B cell (primary cell): ENCODE measurements around the gene DOCK7. TPM values are rescaled to one million over a fixed set of nuclear protein-coding genes. Genes with fewer than 3 reads are reported as not detected.
"Not testable (repeated sequence)": the region's sequence is repeated elsewhere in the genome, so short reads cannot be mapped to it uniquely, and the experiment has no call there.

Experiments used
- ATAC-seq: fragments of 200-7000 bp; cut with Tn5 transposase; one replicate; pipeline ENCODE4 v1.10.0; 2021; ENCODE audit warnings: low read depth, mild to moderate bottlenecking, moderate number of reproducible peaks, moderate library complexity
- CTCF ChIA-PET: fragments of 350-600 bp; sonication (Branson Sonifier 250); formaldehyde crosslinking; loops from one replicate; lab custom pipeline; 2021; ENCODE audit warnings: antibody characterized with exemption, inconsistent platforms; lab: Charles Lee
- POLR2A ChIA-PET: fragments of 350-600 bp; sonication (Branson Sonifier 250); formaldehyde crosslinking; loops from one replicate; lab custom pipeline; 2021; ENCODE audit warnings: antibody characterized with exemption; lab: Charles Lee
- DNase-seq: peaks from one replicate; pipeline ENCODE4 v3.0.0; 2013
- H2AFZ ChIP-seq: 2 replicates; pipeline ENCODE4 v1.6.1; 2012; ENCODE audit warnings: mild to moderate bottlenecking, low read depth, low read length; ENCODE audit not compliant: insufficient read depth, poor library complexity, severe bottlenecking
- H3K27ac ChIP-seq, 2 donors: 1 replicate in 1 of 2; 2 replicates in 1 of 2; pipeline ENCODE4 v1.5.1; 2012 to 2013; ENCODE audit warnings: low read length in 2 of 2, mild to moderate bottlenecking in 2 of 2, moderate library complexity in 1 of 2
- H3K27me3 ChIP-seq, 4 experiments: fragments of 200-600 bp in 1 of 4; sonication (generic) in 1 of 4; replicated peaks in 1 of 4; 1 replicate in 2 of 4; 2 replicates in 2 of 4; pipeline versions ENCODE4 v1.6.1 to v1.7.0; 2013 to 2016; ENCODE audit warnings: low read length in 3 of 4, mild to moderate bottlenecking in 2 of 4, mixed read lengths in 1 of 4, moderate library complexity in 1 of 4; ENCODE audit not compliant: insufficient read depth in 4 of 4, control insufficient read depth in 3 of 4; ENCODE audit errors: control extremely low read depth in 1 of 4
- H3K36me3 ChIP-seq, 2 experiments: replicated peaks in 1 of 2; 1 replicate in 1 of 2; 2 replicates in 1 of 2; pipeline versions ENCODE4 v1.6.1 to v1.7.1; 2013; ENCODE audit warnings: low read length in 1 of 2; ENCODE audit not compliant: insufficient read depth in 2 of 2, control insufficient read depth in 1 of 2; ENCODE audit errors: control extremely low read depth in 1 of 2, extremely low read depth in 1 of 2
- H3K4me1 ChIP-seq, 2 donors: fragments of 200-600 bp in 1 of 2; sonication (generic) in 1 of 2; 1 replicate in 1 of 2; 2 replicates in 1 of 2; pipeline versions ENCODE4 v1.5.1 to v1.6.1; 2013 to 2017; ENCODE audit warnings: low read length in 2 of 2; ENCODE audit not compliant: control insufficient read depth in 2 of 2, insufficient read depth in 2 of 2
- H3K4me2 ChIP-seq: replicated peaks from 2 replicates; pipeline ENCODE3; 2012; ENCODE audit warnings: mild to moderate bottlenecking, low read depth, low read length; ENCODE audit not compliant: poor library complexity, severe bottlenecking
- H3K4me3 ChIP-seq, 5 experiments: fragments of 200-600 bp in 1 of 5; sonication (generic) in 1 of 5; 1 replicate in 3 of 5; 2 replicates in 2 of 5; pipeline versions ENCODE4 v1.5.1 to v1.7.0; 2011 to 2016; ENCODE audit warnings: low read length in 4 of 5, mild to moderate bottlenecking in 4 of 5, low read depth in 2 of 5, control low read depth in 1 of 5, moderate library complexity in 1 of 5; ENCODE audit not compliant: insufficient read depth in 1 of 5; ENCODE audit errors: control extremely low read depth in 1 of 5, extremely low read depth in 1 of 5
- H3K79me2 ChIP-seq: fragments of 200-600 bp; sonication (generic); one replicate; pipeline ENCODE4 v1.6.0; 2016; ENCODE audit warnings: low read length; ENCODE audit not compliant: control insufficient read depth, insufficient read depth
- H3K9ac ChIP-seq: fragments of 200-600 bp; sonication (generic); 2 replicates; pipeline ENCODE4 v1.6.1; 2017; ENCODE audit warnings: mild to moderate bottlenecking, low read length, moderate library complexity
- H3K9me3 ChIP-seq, 3 donors: one replicate each; pipeline versions ENCODE4 v1.6.1 to v1.7.1; 2013; ENCODE audit warnings: low read length in 2 of 3; ENCODE audit not compliant: control insufficient read depth in 2 of 3, insufficient read depth in 1 of 3; ENCODE audit errors: control extremely low read depth in 1 of 3
- H4K20me1 ChIP-seq: 2 replicates; pipeline ENCODE4 v1.6.0; 2012; ENCODE audit warnings: mild to moderate bottlenecking, low read length; ENCODE audit not compliant: insufficient read depth, control insufficient read depth, poor library complexity, severe bottlenecking
- H3K27ac Mint-ChIP-seq: one replicate; pipeline ENCODE4 v1.8.0; 2021; ENCODE audit warnings: mixed read lengths
- H3K27me3 Mint-ChIP-seq: one replicate; pipeline ENCODE4 v1.8.0; 2021; ENCODE audit warnings: mixed read lengths
- H3K4me1 Mint-ChIP-seq: one replicate; pipeline ENCODE4 v1.8.0; 2021; ENCODE audit warnings: mixed read lengths
- H3K4me3 Mint-ChIP-seq: one replicate; pipeline ENCODE4 v1.8.0; 2021; ENCODE audit warnings: mixed read lengths
- H3K9me3 Mint-ChIP-seq: one replicate; pipeline ENCODE4 v1.8.0; 2022; ENCODE audit warnings: mixed read lengths; ENCODE audit not compliant: insufficient read depth
- EZH2 ChIP-seq: IDR thresholded peaks from 2 replicates; pipeline ENCODE4 v1.6.1; 2012; ENCODE audit warnings: borderline replicate concordance, low read depth, mild to moderate bottlenecking, moderate library complexity, low read length; ENCODE audit not compliant: insufficient read depth, poor library complexity, severe bottlenecking
- WGBS: methylation state at CpG from one replicate; pipeline ENCODE4 v1.1.5; 2013; ENCODE audit warnings: missing lambda C conversion rate; ENCODE audit not compliant: insufficient coverage; 5-methylcytosine and 5-hydroxymethylcytosine counted together
- intact Hi-C: fragments of 100-400 bp; cut with micrococcal nuclease; formaldehyde crosslinking; loops from one replicate; pipeline ENCODE4 v1.10.0; 2022
- polyA plus RNA-seq: library from polyadenylated mRNA; depleted of rRNA; stranded (reverse); fragments of >200 nt; gene quantifications from 2 replicates; pipeline ENCODE4 v1.2.3, GENCODE V29; 2012
- total RNA-seq, 2 donors: library from RNA; stranded (reverse); fragments of 120-200 nt in 1 of 2; gene quantifications; 1 replicate in 1 of 2; 2 replicates in 1 of 2; pipeline versions ENCODE4 v1.2.3 to v1.2.4, GENCODE V29; 2013 to 2022
- TF ChIP-seq, protein P1 (sequence below): fragments of 200-600 bp; IDR thresholded peaks from one replicate; pipeline ENCODE4 v1.8.0; 2022; ENCODE audit warnings: antibody characterized with exemption, mild to moderate bottlenecking

Gene DOCK7
- total and polyA plus RNA-seq, 2 donors (not counting 1 experiment from before 2014, with no cell fraction given), result 3.6 to 20.5 TPM

- peak; percentile 56 for DNase-seq
- Histone ChIP-seq H3K9ac (no peak overlapping the region), H4K20me1 (no peaks in the 10 kb centered on the region), H3K4me3 (no peak overlapping the region), H3K4me1 (no peaks in the 10 kb centered on the region), H3K36me3 (no peaks in the 10 kb centered on the region), H3K79me2 (no peaks in the 10 kb centered on the region), H2AFZ (no peak overlapping the region), H3K27ac (no peak overlapping the region), H3K27me3 (no peaks in the 10 kb centered on the region), H3K9me3 (no peaks in the 10 kb centered on the region), H3K4me2 (no peak overlapping the region)
- Mint-ChIP-seq H3K27me3 (no peaks in the 10 kb centered on the region), H3K4me1 (no peaks in the 10 kb centered on the region), H3K27ac (no peak overlapping the region), H3K4me3 (no peak overlapping the region), H3K9me3 (no peaks in the 10 kb centered on the region)
- ChIA-PET CTCF (interaction anchor here (0.7 to 4.2 kb wide), 3 partner anchors 122 to 219 kb away, joined by 3 to 28 read pairs (median 3); no protein-coding TSS in a partner anchor), POLR2A (no interaction called here)
- WGBS, result no CpG with 5 or more reads among the region's 7 CpGs
- no peak for ATAC-seq
- intact Hi-C loops, result no loop called here
- no peak for TF ChIP-seq EZH2
- TF ChIP-seq, protein P1, sequence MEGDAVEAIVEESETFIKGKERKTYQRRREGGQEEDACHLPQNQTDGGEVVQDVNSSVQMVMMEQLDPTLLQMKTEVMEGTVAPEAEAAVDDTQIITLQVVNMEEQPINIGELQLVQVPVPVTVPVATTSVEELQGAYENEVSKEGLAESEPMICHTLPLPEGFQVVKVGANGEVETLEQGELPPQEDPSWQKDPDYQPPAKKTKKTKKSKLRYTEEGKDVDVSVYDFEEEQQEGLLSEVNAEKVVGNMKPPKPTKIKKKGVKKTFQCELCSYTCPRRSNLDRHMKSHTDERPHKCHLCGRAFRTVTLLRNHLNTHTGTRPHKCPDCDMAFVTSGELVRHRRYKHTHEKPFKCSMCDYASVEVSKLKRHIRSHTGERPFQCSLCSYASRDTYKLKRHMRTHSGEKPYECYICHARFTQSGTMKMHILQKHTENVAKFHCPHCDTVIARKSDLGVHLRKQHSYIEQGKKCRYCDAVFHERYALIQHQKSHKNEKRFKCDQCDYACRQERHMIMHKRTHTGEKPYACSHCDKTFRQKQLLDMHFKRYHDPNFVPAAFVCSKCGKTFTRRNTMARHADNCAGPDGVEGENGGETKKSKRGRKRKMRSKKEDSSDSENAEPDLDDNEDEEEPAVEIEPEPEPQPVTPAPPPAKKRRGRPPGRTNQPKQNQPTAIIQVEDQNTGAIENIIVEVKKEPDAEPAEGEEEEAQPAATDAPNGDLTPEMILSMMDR, result no peak
Measured at GRCh38 chr1:62528015-62528414, 160.2 kb downstream of the DOCK7 start.

GRCh38 chr1:62527346-62527745, 160.8 kb downstream of the DOCK7 start:
- H3K79me2 ChIP-seq, H3K4me3 ChIP-seq, H3K4me3 Mint-ChIP-seq, H3K9me3 ChIP-seq, H3K9ac ChIP-seq, H3K4me2 ChIP-seq, H3K27me3 ChIP-seq, DNase-seq, ATAC-seq, H4K20me1 ChIP-seq, intact Hi-C loops, H3K27ac Mint-ChIP-seq, H3K27ac ChIP-seq, H3K27me3 Mint-ChIP-seq, H3K9me3 Mint-ChIP-seq, POLR2A ChIA-PET, H3K4me1 ChIP-seq, H2AFZ ChIP-seq, H3K36me3 ChIP-seq, H3K4me1 Mint-ChIP-seq: not testable (repeated sequence)
- WGBS, result no CpG with 5 or more reads among the region's 6 CpGs
- CTCF ChIA-PET, result interaction anchor here (1.1 kb wide), 1 partner anchor 219 kb away, joined by 3 read pairs; no protein-coding TSS in a partner anchor
